Right lobe of liver (tissue), 6 donors: ENCODE data around the gene PAGE4. TPM values are rescaled to one million over a fixed set of nuclear protein-coding genes. Genes with fewer than 3 reads are reported as not detected.

ENCODE experiments used
- ATAC-seq, 4 donors: fragments of 200-7000 bp; cut with Tn5 transposase; one replicate each; pipeline ENCODE4 v1.9.1; 2020; ENCODE audit warnings: mild to moderate bottlenecking in 4 of 4, moderate library complexity in 4 of 4
- DNase-seq, 3 donors: peaks; one replicate each; pipeline ENCODE4 v3.0.0-alpha.2; 2020
- H3K27ac ChIP-seq, 3 donors: fragments of 200-600 bp; one replicate each; pipeline ENCODE4 v1.8.0; 2022
- H3K27me3 ChIP-seq, 2 donors: fragments of 200-600 bp; one replicate each; pipeline ENCODE4 v1.8.0; 2022
- H3K36me3 ChIP-seq, 4 donors: fragments of 200-600 bp; sonication (generic) in 1 of 4; one replicate each; pipeline versions ENCODE4 v1.5.1 to v1.8.0; 2017 to 2022; ENCODE audit warnings: control low read depth in 1 of 4
- H3K4me1 ChIP-seq, 4 donors: fragments of 200-600 bp; sonication (generic) in 1 of 4; one replicate each; pipeline versions ENCODE4 v1.5.1 to v1.8.0; 2017 to 2022; ENCODE audit warnings: control low read depth in 1 of 4
- H3K4me3 ChIP-seq, 3 donors: fragments of 200-600 bp; one replicate each; pipeline ENCODE4 v1.8.0; 2022
- H3K9me3 ChIP-seq, 4 donors: fragments of 200-600 bp; sonication (generic) in 1 of 4; one replicate each; pipeline versions ENCODE4 v1.5.1 to v1.8.0; 2017 to 2022; ENCODE audit warnings: control low read depth in 1 of 4
- CTCF ChIP-seq, 4 donors: fragments of 200-600 bp in 3 of 4; fragments of 450-650 bp in 1 of 4; IDR thresholded peaks; one replicate each; pipeline versions ENCODE4 v1.5.1 to v1.8.0; 2016 to 2022; ENCODE audit warnings: antibody characterized with exemption in 4 of 4, mild to moderate bottlenecking in 2 of 4
- POLR2A ChIP-seq: fragments of 450-650 bp; IDR thresholded peaks from one replicate; pipeline ENCODE4 v1.6.1; 2017; ENCODE audit warnings: antibody characterized with exemption, mild to moderate bottlenecking
- WGBS: methylation state at CpG from one replicate; pipeline ENCODE4 v1.1.6; 2018; ENCODE audit warnings: low coverage, low lambda C conversion rate; ENCODE audit not compliant: insufficient coverage; ENCODE audit errors: missing lambda C conversion rate; 5-methylcytosine and 5-hydroxymethylcytosine counted together
- intact Hi-C, 2 donors: fragments of 100-400 bp; cut with DNase I; formaldehyde crosslinking; loops; one replicate each; pipeline versions ENCODE4 v1.11.2 to v1.14.1; 2022
- total RNA-seq, 6 experiments: library from RNA; depleted of rRNA in 2 of 6; stranded (reverse); fragments of >200 nt in 2 of 6; fragmentation: NEBNext Ultra II Directional in 3 of 6; extraction: Animal tissue kit (Norgen Biotek cat#: 25700) in 3 of 6; gene quantifications; one replicate each; pipeline versions ENCODE4 v1.1.0 to v1.2.4, GENCODE V29; 2016 to 2023
- donor health status: DM: no; HTN: yes; CAD: no.
- donor health status: DM: no; HTN: no; CAD: no.
- donor health status: DM: no; HTN: no; CAD: no.
- donor health status: DM: no; HTN: yes; CAD: no.
- donor health status: DM: no; HTN: yes; CAD: no.

Gene PAGE4
- total RNA-seq, 6 experiments from 2014 or later: 0.98 TPM; not detected in 5

GRCh38 chrX:49809891-49810632, 19.0 kb upstream of the PAGE4 start:
- Histone ChIP-seq H3K27ac (no peak overlapping the region), H3K9me3 (no peaks in the 10 kb centered on the region), H3K4me1 (no peaks in the 10 kb centered on the region), H3K36me3 (no peaks in the 10 kb centered on the region), H3K4me3 (no peak overlapping the region), H3K27me3 (no peaks in the 10 kb centered on the region)
- no peak for ATAC-seq
- TF ChIP-seq CTCF (IDR thresholded peaks at IDR 0.05) (no peak), POLR2A (no peak)
- WGBS: 11% methylated on average over 1 of the region's 1 CpG
- DNase-seq: no peak
- intact Hi-C loops: no loop called here

- DNase-seq: no peak
- no peaks in the 10 kb centered on the region for H3K9me3 ChIP-seq
- H3K4me1 ChIP-seq: no peaks in the 10 kb centered on the region
- H3K27me3 ChIP-seq: no peaks in the 10 kb centered on the region
- no peak overlapping the region for H3K4me3 ChIP-seq
- no peak overlapping the region for H3K27ac ChIP-seq
- H3K36me3 ChIP-seq: no peaks in the 10 kb centered on the region
- TF ChIP-seq POLR2A (no peak), CTCF (IDR thresholded peaks at IDR 0.05) (no peak)
- no peak for ATAC-seq
- intact Hi-C loops: no loop called here
- WGBS: 40% methylated on average over 4 of the region's 4 CpGs
These were observed 16.9 kb upstream of the PAGE4 start for GRCh38 chrX:49812177-49812576.

GRCh38 chrX:49816435-49816834, 12.7 kb upstream of the PAGE4 start:
- no peaks in the 10 kb centered on the region for H3K4me1 ChIP-seq
- ATAC-seq (no peak), DNase-seq (no peak)
- no peaks in the 10 kb centered on the region for H3K27me3 ChIP-seq
- H3K9me3 ChIP-seq: no peaks in the 10 kb centered on the region
- no peak for TF ChIP-seq POLR2A
- no peaks in the 10 kb centered on the region for H3K36me3 ChIP-seq
- intact Hi-C loops: no loop called here
- H3K27ac ChIP-seq: no peak overlapping the region
- 65% methylated on average over 4 of the region's 4 CpGs for WGBS
- H3K4me3 ChIP-seq: no peak overlapping the region

- no peak for TF ChIP-seq POLR2A
- TF ChIP-seq CTCF (IDR thresholded peaks at IDR 0.05): peak; percentile 56 to 83 (median 75)
- peak in 1 of 3 donors; percentile 28 for DNase-seq
- Histone ChIP-seq H3K27me3 (peaks cover 0 to 6% of the 10 kb centered on the region in 2 donors), H3K4me3 (no peak overlapping the region), H3K4me1 (peaks cover 0 to 6% (median 0%) of the 10 kb centered on the region in 4 donors), H3K27ac (no peak overlapping the region), H3K9me3 (no peaks in the 10 kb centered on the region), H3K36me3 (no peaks in the 10 kb centered on the region)
- WGBS: 14% methylated on average over 8 of the region's 8 CpGs
- intact Hi-C loops: no loop called here
- ATAC-seq: peak; percentile 68 to 82 (median 78)
These were observed 9.3 kb downstream of the PAGE4 start for GRCh38 chrX:49838374-49838773.

- TF ChIP-seq CTCF (IDR thresholded peaks at IDR 0.05): peak; percentile 33 to 50 (median 42)
- TF ChIP-seq POLR2A: no peak
- peak; percentile 76 to 89 (median 85) for ATAC-seq
- Histone ChIP-seq H3K36me3 (no peaks in the 10 kb centered on the region), H3K4me3 (no peak overlapping the region), H3K4me1 (peaks cover 0 to 6% (median 0%) of the 10 kb centered on the region in 4 donors), H3K27ac (no peak overlapping the region), H3K27me3 (peaks cover 0 to 6% of the 10 kb centered on the region in 2 donors), H3K9me3 (no peaks in the 10 kb centered on the region)
- 53% methylated on average over 2 of the region's 3 CpGs for WGBS
- DNase-seq: peak; percentile 57 to 76 (median 60)
- intact Hi-C loops: no loop called here
These were observed 11.6 kb downstream of the PAGE4 start for GRCh38 chrX:49840679-49841078.
